Amniotic epithelial cell (primary cell): ENCODE data around the gene H6PD.

Experiments used
- DNase-seq: peaks from one replicate; pipeline ENCODE4 v3.0.0-alpha.2; 2010; ENCODE audit warnings: low read depth

The H6PD gene

DNA sequence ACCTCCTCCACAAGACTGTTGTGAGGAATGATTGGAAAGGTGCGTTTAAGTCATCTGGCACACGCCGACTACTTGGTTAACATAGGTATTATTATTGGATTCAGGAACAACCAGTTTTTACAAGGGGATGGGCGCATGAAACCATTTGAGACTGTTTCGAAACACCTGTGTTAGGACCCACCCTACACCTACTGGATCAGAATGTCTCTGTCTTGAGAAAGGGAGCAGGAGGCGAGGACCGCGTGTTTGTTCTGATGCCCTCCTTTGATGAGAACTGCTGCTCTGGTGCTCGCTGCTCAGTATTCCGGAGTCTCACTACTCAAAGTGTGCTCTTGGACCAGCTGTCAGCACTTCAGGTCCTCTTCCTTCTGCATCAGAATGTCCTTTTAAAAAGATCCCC lies 7.3 kb downstream of the H6PD start:
- DNase-seq, result no peak

DNA sequence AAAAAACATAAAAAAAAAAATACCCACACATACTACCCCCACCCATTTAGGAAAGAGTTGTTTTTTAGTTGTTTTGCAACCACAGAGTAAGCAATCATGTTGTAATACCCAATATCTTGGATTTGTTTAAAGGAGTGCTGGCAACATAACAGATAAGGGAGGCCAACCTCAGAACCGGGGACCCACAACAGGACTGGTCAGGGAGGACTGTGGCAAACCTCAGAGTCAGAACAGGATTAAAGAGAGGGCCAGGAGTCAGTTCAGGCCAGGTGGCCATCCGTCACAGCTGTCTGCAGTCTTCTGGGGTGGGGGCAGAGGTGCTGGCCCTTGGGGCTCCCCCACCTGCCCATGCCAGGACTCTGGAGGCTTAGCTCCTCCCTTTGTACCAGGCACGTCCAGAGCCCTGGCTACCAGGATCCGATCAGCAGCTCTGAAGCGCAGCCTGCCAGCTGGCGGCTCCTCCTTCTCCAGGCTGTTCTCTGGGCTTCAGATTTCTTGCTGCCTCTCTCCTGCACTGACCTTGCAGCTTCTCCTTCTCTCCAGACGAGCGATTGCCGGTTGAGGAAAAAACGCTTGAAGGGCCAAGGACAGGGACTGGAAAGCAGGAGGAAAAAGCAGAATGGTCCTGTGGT lies 7.9 kb downstream of the H6PD start:
- peak; percentile 100 for DNase-seq

DNA sequence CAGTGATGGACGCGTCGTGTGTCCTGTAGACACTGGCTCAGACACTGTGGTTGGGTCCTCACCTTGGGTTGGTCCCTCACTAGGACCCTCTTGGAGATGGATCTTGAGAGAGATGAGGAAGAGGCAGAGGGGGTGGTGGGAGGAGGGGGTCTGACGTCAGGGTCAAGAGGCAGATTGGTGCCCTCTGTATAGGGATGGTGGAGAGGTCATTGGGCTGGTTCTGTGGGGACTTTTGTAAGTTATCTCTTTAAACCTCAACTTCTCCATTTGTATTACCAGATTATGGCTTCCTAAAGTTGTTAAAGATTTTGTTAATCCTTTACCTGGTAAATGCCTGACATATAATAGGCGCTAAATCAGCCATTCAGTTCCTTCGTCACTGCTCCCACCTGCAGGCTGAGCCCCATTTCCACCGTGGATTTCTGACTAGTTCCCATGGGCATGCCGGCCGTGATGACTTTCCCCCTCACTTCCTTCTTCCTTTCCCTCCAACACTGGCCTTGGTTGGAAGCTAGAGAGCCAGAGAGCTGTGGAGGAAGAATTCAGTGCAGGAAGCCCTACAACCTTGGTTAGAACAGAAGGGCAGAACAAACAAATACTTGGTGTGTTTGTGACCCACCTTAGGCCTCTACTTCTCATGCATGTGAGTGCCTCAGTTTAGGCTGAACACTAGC lies 8.6 kb downstream of the H6PD start:
- no peak for DNase-seq

DNA sequence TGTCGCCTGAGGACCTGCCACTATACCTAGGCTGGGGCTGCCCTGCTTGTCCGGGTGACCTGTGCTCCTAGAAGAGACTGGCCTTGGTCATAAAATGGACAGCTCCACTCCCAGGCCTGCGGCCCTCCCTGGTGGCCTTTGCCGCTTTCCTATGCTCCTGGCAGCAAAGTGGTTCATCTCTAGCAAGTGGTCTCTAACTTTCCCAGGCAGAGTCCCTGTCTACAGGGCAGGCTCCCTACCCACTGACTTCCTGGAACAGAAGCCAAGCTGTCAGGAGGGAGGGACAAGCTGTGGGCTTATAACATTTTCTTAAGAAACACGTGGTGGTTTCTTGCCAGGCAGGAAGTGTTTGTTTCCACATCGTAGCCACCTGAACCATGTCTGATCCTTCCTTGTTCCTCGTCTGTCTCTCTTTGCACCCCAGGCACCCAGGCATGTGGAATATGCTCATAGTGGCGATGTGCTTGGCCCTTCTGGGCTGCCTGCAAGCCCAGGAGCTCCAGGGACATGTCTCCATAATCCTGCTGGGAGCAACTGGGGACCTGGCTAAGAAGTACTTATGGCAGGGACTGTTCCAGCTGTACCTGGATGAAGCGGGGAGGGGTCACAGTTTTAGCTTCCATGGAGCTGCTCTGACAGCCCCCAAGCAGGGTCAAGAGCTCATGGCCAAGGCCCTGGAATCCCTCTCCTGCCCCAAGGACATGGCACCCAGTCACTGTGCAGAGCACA lies 10.1 kb downstream of the H6PD start:
- peak; percentile 74 for DNase-seq

DNA sequence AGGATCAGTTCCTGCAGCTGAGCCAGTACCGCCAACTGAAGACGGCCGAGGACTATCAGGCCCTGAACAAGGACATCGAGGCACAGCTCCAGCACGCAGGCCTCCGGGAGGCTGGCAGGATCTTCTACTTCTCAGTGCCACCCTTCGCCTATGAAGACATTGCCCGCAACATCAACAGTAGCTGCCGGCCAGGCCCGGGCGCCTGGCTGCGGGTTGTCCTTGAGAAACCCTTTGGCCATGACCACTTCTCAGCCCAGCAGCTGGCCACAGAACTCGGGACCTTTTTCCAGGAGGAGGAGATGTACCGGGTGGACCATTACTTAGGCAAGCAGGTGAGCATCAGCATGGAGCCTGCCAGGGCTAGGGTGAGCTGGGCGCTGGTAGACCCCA lies 10.7 kb downstream of the H6PD start:
- DNase-seq, result no peak

DNA sequence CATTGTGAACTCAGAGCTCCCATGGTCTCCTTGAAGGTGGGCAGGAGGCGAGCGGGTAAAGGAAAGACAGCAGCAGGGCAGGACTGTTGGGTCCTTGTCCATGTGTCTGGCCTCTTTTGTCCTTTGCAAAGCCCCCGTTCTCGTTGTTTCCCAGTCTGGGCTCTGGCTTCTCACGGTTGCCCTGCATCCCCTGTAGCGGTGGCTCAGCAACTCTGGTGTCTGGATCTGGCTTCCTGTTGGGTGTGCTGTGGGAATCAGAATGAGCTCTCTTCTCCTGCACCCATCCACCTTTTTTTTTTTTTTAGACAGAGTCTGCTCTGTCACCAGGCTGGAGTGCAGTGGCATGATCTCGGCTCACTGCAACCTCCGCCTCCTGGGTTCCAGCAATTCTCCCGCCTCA lies 11.1 kb downstream of the H6PD start:
- no peak for DNase-seq

DNA sequence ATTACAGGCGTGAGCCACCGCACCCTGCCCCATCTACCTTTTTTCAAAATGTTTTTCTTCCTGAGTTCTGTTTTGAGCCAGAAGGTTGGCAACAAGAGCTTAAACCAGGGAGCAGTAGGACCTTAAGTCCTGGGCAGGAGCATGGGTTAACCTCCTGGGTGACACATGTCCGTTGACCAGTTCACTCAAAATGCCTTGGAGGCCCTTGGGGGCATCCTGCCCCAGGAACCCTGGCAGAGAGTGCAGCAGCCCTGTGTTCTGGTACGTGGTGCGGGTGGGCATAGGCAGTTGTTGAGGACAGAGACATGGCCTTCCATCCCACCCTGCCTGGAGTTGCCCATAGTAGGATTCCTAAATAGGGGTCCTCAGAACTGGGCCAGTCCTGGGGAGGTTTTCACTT lies 11.6 kb downstream of the H6PD start:
- no peak for DNase-seq

DNA sequence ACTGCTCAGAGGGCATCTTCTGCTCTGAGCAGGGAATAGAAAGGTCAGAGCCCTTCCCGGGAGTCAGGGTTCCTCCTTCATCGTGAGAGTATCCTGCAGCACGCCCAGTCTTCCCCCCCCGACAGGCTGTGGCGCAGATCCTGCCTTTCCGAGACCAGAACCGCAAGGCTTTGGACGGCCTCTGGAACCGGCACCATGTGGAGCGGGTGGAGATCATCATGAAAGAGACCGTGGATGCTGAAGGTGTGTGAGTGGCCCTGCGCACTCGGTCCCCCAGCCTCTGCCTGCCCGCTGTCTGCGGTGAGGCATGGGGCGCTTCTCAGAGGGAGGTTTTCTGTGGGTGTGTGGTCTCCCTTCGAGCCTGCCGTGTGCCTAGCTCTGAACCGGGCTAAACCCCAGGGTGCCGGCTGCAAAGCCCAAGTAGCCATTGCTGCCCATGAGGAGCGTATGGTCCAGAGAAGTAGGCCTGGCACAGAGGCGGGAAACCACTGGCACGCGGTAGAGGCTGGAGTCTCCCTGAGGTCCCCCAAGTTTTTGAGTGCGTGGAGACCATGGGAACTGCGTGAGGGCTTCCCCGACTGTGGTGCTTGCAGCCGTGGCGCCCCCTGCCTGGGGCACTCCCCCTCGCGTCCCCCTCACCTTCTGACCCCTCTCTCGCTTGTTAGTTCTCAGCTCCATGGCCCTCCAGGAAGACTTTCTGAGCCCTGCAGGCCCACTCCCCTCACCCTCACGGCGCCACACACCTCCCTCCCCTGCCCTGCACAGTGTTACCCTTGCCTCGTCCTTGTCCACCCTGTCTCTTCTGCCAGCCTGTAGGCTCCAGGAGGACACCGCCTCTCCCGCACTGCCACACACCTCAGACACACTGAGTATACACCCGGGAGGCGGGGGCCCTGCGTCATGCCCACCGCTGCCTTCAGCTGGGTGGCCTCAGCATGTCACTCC lies 12.5 kb downstream of the H6PD start:
- no peak for DNase-seq

DNA sequence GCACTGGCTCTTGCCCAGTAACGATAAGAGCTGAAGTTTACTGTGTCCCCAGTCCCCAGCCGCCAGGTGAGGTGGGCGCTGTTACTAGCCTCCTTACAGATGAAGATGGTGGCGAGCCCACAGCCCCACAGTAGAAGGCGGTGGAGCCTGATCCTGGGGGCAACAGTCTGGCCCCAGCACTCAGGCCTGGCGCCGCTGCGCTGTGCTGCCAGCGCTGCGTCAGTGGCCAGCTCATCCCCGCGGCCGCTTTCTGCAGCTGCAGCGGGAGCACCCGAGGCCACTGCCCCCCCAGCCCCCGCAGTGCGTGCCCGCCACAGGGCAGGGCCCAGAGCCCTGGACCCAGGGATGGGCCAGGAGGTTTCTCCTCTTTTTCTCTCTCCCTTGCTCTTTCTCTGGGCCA lies 13.3 kb downstream of the H6PD start:
- DNase-seq, result no peak

DNA sequence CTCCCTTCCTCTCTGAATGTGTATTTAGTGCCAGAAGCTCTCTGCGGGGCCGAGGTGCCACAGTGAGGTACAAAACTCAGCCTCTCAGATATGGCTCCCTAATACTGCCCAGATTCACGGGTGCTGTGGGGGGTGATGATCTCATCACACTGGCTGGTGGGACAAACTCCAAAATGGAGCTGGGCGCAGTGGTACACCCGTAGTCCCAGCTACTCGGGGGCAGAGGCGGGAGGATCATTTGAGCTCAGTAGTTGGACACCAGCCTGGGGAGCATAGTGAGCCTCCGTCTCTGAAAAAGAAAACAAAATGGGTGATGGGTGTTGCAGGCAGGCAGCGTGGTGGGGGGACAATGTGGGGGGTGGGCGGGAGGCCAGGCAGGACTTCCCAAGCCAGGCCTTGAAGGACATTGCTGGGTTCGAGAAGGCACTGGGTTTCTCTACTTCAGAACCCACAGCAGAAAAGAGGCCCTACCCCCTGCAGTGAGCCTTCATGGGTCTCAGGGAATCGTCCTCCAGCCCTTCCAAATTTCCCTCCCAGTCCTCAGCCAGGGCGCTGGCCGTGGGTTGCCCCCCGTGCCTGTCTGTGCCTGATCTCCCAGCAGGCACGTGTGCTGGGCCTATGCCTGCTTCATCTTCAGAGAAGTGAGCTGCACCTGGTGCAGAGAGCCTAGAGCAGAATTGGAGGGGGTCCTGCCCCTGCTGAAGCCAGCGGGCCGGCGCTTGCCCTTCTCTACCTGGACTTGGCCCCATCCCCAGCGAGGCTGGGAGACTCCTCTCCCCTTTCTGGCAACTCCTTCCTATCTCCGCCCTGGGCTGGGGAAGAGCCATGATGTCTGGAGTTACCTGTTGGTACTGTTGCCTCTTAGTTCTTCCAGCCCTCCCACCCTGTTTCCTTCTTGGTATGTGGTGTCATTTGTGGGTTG lies 14.0 kb downstream of the H6PD start:
- DNase-seq, result no peak

DNA sequence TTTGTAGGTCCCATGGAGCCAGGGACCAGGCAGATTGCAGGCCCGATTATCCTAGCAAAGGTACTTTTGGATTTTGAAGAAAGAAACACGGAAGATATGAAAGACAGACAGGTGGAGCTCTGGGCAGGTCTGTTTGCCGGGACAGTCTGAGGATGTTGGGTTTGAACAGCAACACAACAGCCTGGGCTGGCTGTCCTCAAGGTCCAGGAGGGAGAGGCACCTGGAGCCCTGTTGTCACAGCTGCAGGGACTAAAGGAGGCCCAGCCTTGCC lies 14.6 kb downstream of the H6PD start:
- DNase-seq, result no peak

DNA sequence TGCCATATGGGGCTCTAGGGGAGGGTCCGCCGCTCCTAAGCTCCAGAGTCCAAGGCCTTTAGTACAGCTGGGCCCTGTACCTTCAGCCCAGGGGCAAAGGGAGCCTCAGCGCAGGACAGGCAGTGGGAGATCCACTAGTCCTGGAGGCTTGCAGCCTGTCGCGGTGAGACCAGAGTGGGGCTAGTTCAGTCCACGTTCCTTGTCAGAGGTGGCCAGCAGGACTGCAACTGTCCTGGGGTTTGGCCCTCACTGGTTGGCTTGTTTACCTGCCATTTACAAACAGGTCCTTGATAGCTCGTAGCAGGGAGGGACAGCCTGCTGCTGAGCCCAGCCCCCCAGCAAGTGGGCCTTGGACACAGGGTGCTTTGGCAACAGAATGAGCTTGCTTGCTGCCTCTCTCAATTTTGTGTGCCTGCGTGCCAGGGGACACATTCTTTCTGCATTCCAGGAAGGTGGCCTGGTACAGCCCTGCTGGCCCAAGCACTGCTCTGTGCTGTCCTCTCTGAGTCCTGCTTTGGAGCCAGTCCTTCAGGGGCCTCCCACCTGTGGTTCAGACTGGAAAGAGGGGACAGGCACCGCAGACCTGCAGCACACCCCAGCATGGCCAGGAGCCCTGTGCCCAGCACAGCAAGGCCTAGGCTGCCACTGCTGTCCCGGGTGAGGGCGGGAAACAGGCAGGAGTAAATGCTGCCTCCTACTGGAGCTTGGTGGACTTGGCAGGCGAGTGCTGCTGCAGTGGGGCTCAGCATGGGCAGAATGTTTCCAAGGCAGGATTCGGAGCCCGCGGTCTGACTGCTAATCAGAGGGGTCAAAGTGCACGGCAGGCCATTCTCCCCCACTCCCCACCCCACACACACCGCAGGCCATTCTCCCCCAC lies 15.2 kb downstream of the H6PD start:
- DNase-seq, result no peak

DNA sequence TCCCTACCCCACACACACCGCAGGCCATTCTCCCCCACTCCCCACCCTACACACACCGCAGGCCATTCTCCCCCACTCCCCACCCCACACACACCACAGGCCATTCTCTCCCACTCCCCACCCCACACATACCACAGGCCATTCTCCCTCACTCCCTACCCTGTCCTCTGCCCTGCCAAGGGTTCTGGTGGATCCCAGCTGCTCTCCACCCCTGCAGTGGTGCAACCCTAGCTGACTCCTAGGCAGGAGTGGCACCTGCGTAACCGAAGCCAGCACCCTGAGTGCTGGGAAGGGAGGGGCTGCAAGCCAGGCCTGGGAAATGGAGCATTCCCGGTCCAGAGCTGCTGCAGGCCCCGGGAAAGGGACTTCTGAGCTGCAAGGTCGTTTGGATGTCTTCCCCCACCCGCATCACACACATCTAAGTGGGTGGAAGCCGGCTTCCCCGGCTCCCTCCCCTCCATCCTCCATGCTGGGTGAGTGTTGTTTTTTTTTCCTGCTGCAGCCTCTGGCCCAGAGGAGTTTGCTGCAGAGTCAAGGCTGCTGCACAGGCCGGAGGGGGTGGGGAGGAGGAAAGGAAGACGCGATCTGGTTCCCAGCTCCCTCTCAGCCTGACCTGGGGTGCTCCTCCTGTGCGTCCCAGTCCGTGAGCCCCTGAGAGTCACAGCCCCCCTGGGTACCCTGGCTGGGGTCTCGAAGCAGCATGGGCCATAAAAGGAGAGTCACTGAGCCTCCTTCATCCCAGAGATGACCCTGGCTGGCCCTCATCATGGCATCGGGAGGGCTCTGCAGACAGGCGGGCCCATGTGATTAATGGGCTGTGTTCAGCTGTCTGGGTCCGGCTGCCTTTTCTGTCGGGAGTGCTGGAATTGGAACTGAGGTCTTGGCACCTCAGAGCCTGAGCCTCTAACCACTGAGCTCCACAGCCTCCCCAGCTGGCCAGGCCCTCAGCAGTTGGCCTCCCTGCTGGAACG lies 16.1 kb downstream of the H6PD start:
- peak; percentile 96 for DNase-seq

DNA sequence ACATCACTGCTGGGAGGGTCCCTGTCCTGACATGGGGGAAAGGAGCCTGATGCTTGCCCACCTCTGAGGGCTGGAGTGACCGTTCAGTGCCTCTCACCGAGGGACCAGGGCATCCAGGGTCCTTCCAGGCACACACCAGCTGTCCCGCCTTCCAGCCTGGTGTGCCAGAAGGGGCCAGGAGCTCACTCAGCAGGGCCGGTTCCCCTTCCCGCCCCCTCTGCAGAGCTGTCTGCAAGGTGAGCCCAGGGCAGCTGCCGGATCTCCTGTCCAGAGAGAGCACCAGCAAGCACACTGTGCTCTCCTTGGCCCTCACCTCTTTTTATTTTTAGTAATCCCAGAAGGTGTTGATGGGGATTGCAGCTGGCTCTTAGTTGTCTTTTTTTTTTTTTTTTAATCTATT lies 16.9 kb downstream of the H6PD start:
- no peak for DNase-seq

DNA sequence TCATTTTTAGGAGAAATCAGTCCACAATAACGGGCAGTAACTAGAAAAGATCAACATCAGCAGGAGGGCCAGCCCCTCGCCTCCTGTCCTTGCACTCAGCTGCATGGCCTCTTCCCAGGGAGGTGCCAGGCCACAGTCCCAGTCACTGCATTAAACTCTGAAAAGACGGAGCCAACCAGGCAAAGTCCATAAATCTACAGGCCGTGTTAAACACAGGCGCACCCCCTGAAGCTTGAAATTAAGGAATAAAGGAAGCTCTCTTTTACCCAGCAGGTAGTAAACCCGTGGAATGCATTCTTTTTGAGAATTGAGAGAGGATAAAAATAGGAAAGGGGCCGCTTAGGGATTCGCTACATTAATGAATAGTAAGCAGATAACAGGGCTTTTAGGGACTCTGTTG lies 18.4 kb downstream of the H6PD start:
- no peak for DNase-seq

DNA sequence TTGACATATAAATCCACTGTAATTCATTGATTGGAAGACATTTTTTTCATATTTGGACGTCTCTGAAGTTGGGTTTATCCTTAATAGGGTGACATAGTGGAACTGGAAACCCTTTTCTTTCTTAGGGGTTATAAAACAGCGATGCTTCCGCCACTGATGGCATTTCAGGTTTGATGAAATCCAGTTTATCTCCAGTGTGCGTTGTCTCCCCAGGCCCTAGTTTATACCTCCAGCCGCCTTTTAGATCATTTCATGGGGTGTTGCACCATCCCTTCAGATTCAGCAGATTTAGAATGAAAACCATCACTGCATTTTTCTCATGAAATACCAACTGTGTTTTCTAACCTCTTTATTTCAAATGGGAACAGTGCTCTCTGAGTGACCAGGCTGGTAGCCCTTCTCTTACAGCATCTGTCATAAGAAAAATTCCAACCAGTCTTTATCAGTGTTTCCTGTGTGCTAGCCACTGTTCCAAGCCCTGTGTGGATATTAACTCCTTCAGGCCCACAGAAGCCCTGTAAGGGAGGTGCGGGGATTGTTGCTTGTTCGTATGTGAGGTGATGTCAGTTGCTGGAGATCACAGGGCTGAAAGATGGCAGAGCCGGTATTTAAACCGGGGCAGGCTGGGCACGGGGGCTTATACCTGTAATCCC lies 19.0 kb downstream of the H6PD start:
- DNase-seq, result peak; percentile 90

DNA sequence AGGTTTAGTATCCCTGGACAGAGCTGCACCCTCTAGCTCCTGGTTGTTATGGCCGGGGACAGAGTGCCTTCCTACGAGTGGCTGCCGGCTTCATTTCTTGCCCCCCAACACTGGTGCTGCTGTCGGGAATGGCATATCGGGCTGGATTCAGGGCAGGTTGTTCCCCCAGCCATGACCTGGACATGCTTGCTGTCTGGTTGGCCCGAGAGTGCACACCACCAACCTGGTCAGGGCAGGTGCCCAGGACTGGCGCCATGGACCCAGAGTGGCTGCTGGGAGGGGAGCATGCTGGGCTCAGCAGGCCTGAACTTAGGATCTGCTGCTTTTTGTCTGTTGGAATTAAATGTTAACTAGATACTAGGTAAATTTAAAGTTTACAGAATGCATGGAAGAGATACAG lies 21.8 kb downstream of the H6PD start:
- DNase-seq, result no peak

DNA sequence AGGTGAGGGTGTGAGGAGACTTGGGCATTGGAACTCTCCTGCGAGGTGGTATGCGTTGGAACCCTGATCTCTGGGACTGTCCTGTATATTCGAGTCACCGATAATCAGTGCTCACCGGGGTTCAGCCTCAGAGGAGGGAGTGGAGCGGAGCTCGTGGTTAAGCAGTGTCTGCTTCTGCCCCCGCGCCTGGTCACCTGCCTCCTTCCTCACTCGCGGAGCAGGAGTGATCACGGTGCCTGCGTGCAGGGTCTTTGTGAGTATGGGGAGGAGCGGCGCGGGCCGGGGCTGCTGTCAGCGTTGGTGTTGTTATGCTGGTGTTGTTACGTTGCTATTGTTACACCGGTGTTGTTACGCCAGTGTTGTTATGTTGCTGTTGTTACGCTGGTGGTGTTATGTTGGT lies 23.3 kb downstream of the H6PD start:
- no peak for DNase-seq

DNA sequence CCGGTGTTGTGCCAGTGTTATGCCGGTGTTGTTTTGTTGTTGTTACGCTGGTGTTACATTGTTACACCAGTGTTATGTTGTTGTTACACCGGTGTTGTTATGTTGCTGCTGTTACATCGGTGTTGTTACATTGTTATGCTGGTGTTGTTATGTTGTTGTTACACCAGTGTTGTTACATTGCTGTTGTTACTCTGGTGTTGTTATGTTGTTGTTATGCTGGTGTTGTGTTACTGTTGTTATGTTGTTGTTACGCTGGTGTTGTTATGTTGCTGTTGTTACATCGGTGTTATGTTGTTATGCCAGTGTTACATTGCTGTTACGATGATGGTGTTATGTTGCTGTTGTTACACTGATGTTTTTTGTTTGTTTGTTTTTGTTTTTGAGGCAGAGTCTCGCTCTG lies 24.1 kb downstream of the H6PD start:
- DNase-seq, result no peak
